Stomach (tissue), 4 donors: ENCODE data around the gene USP6NL.

Experiments
- POLR2A ChIP-seq, 4 donors: fragments of 450-650 bp; IDR thresholded peaks; one replicate each; pipeline ENCODE4 v1.6.1; 2016; ENCODE audit warnings: antibody characterized with exemption in 4 of 4, control low read depth in 2 of 4, mild to moderate bottlenecking in 1 of 4, moderate library complexity in 1 of 4
- POLR2AphosphoS5 ChIP-seq, 3 donors: sonication (generic); formaldehyde crosslinking; IDR thresholded peaks; one replicate each; pipeline ENCODE4 v1.6.1; 2016; ENCODE audit warnings: antibody characterized with exemption in 3 of 3
- TF ChIP-seq, protein P1 (sequence below), 7 experiments: fragments of 450-650 bp in 4 of 7; fragments of 200-600 bp in 3 of 7; sonication (generic) in 3 of 7; IDR thresholded peaks; one replicate each; pipeline ENCODE4 v1.5.1; 2016 to 2019; ENCODE audit warnings: antibody characterized with exemption in 7 of 7, control low read depth in 2 of 7, mild to moderate bottlenecking in 1 of 7

DNA sequence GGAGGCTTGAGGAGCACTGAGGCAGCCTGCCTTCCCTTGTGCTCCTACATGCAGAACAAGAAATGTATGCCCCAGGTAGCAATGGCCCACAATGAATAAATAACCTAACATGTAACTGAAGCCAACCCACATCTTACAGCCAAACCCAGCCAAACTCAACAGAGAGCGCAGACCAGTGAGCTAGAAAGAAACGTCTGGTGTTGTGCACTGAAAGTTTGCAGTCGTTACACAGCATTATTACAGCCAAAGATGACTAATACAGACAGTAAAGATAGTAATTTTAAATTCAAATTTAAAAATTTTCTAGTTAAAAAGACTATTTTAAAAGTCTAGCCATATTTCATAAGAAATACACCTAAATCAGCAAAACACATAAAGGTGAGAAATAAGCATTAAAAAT is 11.2 kb downstream of the USP6NL start:
- TF ChIP-seq, protein P1, sequence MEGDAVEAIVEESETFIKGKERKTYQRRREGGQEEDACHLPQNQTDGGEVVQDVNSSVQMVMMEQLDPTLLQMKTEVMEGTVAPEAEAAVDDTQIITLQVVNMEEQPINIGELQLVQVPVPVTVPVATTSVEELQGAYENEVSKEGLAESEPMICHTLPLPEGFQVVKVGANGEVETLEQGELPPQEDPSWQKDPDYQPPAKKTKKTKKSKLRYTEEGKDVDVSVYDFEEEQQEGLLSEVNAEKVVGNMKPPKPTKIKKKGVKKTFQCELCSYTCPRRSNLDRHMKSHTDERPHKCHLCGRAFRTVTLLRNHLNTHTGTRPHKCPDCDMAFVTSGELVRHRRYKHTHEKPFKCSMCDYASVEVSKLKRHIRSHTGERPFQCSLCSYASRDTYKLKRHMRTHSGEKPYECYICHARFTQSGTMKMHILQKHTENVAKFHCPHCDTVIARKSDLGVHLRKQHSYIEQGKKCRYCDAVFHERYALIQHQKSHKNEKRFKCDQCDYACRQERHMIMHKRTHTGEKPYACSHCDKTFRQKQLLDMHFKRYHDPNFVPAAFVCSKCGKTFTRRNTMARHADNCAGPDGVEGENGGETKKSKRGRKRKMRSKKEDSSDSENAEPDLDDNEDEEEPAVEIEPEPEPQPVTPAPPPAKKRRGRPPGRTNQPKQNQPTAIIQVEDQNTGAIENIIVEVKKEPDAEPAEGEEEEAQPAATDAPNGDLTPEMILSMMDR (IDR thresholded peaks at IDR 0.05), result no peak
- TF ChIP-seq POLR2AphosphoS5 (IDR thresholded peaks at IDR 0.05) (no peak), POLR2A (IDR thresholded peaks at IDR 0.05) (no peak)
